Coronary artery (tissue), 2 donors: ENCODE measurements around the gene CHCHD10.

Experiments
- DNase-seq: peaks from one replicate; pipeline ENCODE4 v3.0.0-alpha.2; 2017; ENCODE audit warnings: low spot score
- H3K27ac ChIP-seq, 2 donors: fragments of 200-600 bp; sonication (generic); one replicate each; pipeline ENCODE4 v1.5.1; 2016 to 2019
- H3K4me3 ChIP-seq: fragments of 200-600 bp; sonication (generic); 2 replicates; pipeline ENCODE4 v1.5.1; 2016; ENCODE audit warnings: mild to moderate bottlenecking, moderate library complexity
- TF ChIP-seq, protein P1 (sequence below): fragments of 200-600 bp; sonication (generic); IDR thresholded peaks from one replicate; pipeline ENCODE4 v1.5.1; 2019; ENCODE audit warnings: antibody characterized with exemption

CHCHD10 gene

DNA sequence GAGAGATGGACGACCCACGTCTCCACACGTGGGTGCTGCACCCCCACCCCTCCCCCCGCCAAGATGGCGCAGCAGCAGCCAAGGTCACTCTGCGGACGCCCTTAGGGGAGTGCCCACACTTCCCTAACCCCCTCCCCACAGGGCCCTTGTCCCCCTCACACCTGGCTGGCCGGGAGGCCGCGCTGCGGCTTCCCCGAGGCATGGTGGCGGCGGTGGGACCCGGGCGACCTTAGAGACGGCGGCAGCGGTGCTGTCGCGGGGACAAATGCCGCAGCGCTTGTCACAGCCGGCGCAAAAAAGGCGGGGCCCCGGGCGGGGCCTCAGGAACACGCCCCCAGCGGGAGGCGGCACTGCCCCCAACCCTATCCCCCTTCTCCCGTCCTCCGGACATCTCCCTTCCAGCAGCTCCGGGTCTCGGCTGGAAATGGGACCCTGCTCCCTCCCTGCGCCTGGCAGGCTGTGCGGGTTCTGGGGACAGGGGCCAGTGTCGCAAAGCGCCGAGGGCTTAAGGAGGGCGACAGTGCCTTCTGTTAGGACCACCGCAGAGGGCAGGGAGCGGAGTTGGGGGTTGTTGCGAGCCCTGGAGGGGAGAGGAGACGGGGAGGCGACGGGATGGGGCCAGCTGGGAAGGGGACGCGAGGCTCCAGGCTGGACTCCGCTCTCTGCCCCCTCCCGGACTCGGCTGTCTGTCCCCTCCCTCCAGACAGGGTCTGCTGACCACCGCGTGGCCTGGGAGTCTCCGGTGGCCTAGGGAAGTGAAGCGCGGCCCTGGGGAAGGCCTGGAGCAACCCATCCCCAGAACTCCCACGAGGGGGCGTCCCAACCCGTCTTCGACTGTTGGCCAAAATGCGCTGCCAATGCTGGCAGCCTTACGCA lies at the start of gene CHCHD10:
Gene CHCHD10 (minus strand): TSS at position 300 of the 876 bp plus-strand sequence. CDS start 98 bp downstream, at position 202.
- TF ChIP-seq, protein P1, sequence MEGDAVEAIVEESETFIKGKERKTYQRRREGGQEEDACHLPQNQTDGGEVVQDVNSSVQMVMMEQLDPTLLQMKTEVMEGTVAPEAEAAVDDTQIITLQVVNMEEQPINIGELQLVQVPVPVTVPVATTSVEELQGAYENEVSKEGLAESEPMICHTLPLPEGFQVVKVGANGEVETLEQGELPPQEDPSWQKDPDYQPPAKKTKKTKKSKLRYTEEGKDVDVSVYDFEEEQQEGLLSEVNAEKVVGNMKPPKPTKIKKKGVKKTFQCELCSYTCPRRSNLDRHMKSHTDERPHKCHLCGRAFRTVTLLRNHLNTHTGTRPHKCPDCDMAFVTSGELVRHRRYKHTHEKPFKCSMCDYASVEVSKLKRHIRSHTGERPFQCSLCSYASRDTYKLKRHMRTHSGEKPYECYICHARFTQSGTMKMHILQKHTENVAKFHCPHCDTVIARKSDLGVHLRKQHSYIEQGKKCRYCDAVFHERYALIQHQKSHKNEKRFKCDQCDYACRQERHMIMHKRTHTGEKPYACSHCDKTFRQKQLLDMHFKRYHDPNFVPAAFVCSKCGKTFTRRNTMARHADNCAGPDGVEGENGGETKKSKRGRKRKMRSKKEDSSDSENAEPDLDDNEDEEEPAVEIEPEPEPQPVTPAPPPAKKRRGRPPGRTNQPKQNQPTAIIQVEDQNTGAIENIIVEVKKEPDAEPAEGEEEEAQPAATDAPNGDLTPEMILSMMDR, result peak; percentile 90
- peak; percentile 87 for DNase-seq
- peak within 1 kb of the TSS; percentile 78 for H3K4me3 ChIP-seq
- peak within 1 kb of the TSS; percentile 74 to 83 for H3K27ac ChIP-seq

DNA sequence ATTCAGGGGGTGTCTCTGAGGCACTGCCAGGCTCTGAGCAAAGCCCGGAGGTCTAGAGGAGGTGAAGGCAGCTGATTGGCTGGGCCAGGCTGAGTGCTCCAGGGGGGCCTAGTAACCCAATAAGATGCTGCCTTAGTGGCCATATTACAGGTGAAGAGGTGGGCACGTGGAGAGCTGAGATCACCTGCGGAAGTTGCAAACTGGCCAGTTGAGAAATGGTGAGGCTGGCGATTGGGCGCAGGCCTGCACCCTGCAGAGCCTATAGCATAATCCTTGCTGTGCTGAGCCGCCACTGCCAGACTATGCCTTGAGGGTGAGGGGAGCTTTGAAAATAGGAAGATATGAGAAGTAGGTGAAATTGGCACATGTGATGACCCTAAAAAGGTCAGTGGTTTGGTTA lies 49.4 kb upstream of the CHCHD10 start:
- TF ChIP-seq, protein P1, result no peak

DNA sequence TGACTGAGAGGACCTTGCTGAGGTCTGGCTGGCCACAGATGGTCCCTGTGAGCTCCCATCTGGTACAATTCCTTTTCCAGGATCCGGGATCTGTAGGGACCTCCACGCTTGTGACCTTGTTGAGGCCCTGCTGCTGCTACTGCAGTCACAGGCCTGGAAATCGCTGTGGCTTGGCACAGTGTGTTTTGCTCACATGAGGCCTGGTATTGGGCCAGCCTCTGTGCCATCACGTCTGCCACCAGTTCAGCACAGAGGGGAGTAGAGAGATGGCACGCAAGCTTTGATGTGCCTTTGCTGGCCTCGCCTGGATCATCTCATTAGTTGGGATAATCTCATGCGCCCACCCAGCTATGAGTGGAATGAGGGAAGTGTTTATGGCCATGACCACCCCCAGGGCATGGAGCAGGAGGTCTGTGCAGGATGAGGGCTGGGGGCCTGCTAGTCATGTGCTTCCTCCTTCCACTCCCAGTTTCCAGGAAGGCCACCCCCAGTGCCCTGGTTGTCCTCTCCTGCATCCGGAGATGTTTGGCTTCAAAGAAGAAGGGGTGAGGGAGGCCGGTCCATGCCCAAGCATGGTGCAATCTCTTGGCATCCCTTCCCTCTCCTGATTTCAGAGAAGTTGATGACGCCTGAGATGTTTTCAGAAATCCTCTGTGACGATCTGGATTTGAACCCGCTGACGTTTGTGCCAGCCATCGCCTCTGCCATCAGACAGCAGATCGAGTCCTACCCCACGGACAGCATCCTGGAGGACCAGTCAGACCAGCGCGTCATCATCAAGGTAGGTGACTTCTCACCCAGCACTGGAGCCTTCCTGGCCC lies 48.6 kb upstream of the CHCHD10 start:
- no peak for DNase-seq
- Histone ChIP-seq H3K27ac (no peak overlapping the region), H3K4me3 (no peak overlapping the region)
- TF ChIP-seq, protein P1, result no peak

More for the DNA sequence above, 49.4 kb upstream of the CHCHD10 start:
- no peak for DNase-seq
- Histone ChIP-seq H3K4me3 (no peak overlapping the region), H3K27ac (no peak overlapping the region)

DNA sequence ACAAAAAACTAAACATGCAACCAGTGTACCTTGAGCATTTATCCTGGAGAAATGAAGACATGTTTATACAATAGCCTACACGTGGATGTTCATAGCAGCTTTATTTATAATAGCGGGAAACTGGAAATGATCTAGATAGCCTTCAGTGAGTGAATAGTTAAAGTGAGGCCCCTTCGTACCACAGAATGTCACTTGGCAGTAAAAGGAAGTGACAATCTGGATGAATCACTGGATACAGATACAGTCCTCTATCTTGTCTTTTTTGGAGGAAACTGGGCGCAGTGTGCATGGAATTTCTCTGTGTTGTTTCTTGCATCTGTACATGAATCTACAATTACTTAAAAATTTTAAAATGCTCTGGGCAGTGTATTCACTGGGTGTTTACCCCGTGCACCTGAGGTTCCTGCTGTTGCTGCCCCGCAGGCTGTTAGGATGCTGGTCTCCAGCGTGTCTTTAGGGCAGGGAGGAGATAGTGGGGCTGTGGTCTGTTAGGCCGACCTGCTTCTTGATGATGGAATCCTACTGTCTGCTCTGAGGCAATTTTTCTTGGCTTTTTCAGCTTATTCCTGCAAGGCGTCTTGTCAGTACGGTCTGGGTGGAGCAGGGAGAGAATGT lies 47.9 kb upstream of the CHCHD10 start:
- Histone ChIP-seq H3K27ac (no peak overlapping the region), H3K4me3 (no peak overlapping the region)
- DNase-seq, result no peak
- TF ChIP-seq, protein P1, result no peak

DNA sequence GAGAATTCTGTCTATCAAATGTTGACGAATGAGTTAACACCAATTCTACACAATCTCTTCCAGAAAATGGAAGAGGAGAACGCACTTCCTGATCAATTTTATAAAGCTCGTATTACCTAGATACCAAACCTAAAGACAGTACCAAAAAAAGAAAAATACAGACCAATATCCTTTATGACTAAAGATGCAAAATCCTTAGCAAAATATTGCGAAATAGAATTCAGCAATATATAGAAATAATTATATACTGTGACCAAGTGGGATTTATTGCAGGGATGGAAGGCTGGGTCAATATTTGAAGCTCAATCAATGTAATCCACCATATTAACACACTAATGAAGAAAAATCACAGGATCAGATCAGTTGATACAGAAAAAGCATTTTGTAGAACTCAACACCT lies 44.6 kb upstream of the CHCHD10 start:
- no peak overlapping the region for H3K27ac ChIP-seq
- no peak overlapping the region for H3K4me3 ChIP-seq
- no peak for DNase-seq
- TF ChIP-seq, protein P1, result no peak

DNA sequence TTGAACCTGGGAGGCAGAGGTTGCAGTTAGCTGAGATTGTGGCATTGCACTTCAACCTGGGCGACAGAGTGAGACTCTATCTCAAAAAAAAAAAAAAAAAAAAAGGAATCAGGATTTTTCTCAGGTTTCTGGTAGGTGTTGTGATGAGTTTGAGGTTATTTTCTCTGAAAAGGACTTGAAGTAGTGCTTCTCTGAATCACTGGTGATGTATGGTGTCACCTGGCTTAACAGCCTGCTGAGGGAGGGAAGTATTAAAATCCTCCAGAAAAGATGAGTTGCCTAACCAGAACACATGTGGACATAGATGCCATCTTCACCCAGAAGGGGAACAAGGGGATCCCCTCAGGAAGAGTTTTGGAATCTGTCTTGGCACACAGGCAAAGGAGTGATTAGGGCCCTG lies 39.1 kb upstream of the CHCHD10 start:
- H3K4me3 ChIP-seq, result no peak overlapping the region
- no peak overlapping the region for H3K27ac ChIP-seq
- no peak for DNase-seq
- TF ChIP-seq, protein P1, result no peak
